B cell (primary cell): ENCODE results near the gene RNF135. TPM values are rescaled to one million over a fixed set of nuclear protein-coding genes. Genes with fewer than 3 reads are reported as not detected.

Source experiments
- ATAC-seq: fragments of 200-7000 bp; cut with Tn5 transposase; one replicate; pipeline ENCODE4 v1.10.0; 2021; ENCODE audit warnings: low read depth, mild to moderate bottlenecking, moderate number of reproducible peaks, moderate library complexity
- CTCF ChIA-PET: fragments of 350-600 bp; sonication (Branson Sonifier 250); formaldehyde crosslinking; loops from one replicate; lab custom pipeline; 2021; ENCODE audit warnings: antibody characterized with exemption, inconsistent platforms; lab: Charles Lee
- POLR2A ChIA-PET: fragments of 350-600 bp; sonication (Branson Sonifier 250); formaldehyde crosslinking; loops from one replicate; lab custom pipeline; 2021; ENCODE audit warnings: antibody characterized with exemption; lab: Charles Lee
- DNase-seq: peaks from one replicate; pipeline ENCODE4 v3.0.0; 2013
- H2AFZ ChIP-seq: 2 replicates; pipeline ENCODE4 v1.6.1; 2012; ENCODE audit warnings: mild to moderate bottlenecking, low read depth, low read length; ENCODE audit not compliant: insufficient read depth, poor library complexity, severe bottlenecking
- H3K27ac ChIP-seq, 2 donors: 1 replicate in 1 of 2; 2 replicates in 1 of 2; pipeline ENCODE4 v1.5.1; 2012 to 2013; ENCODE audit warnings: low read length in 2 of 2, mild to moderate bottlenecking in 2 of 2, moderate library complexity in 1 of 2
- H3K27me3 ChIP-seq, 4 experiments: fragments of 200-600 bp in 1 of 4; sonication (generic) in 1 of 4; replicated peaks in 1 of 4; 1 replicate in 2 of 4; 2 replicates in 2 of 4; pipeline versions ENCODE4 v1.6.1 to v1.7.0; 2013 to 2016; ENCODE audit warnings: low read length in 3 of 4, mild to moderate bottlenecking in 2 of 4, mixed read lengths in 1 of 4, moderate library complexity in 1 of 4; ENCODE audit not compliant: insufficient read depth in 4 of 4, control insufficient read depth in 3 of 4; ENCODE audit errors: control extremely low read depth in 1 of 4
- H3K36me3 ChIP-seq, 2 experiments: replicated peaks in 1 of 2; 1 replicate in 1 of 2; 2 replicates in 1 of 2; pipeline versions ENCODE4 v1.6.1 to v1.7.1; 2013; ENCODE audit warnings: low read length in 1 of 2; ENCODE audit not compliant: insufficient read depth in 2 of 2, control insufficient read depth in 1 of 2; ENCODE audit errors: control extremely low read depth in 1 of 2, extremely low read depth in 1 of 2
- H3K4me1 ChIP-seq, 2 donors: fragments of 200-600 bp in 1 of 2; sonication (generic) in 1 of 2; 1 replicate in 1 of 2; 2 replicates in 1 of 2; pipeline versions ENCODE4 v1.5.1 to v1.6.1; 2013 to 2017; ENCODE audit warnings: low read length in 2 of 2; ENCODE audit not compliant: control insufficient read depth in 2 of 2, insufficient read depth in 2 of 2
- H3K4me2 ChIP-seq: replicated peaks from 2 replicates; pipeline ENCODE3; 2012; ENCODE audit warnings: mild to moderate bottlenecking, low read depth, low read length; ENCODE audit not compliant: poor library complexity, severe bottlenecking
- H3K4me3 ChIP-seq, 5 experiments: fragments of 200-600 bp in 1 of 5; sonication (generic) in 1 of 5; 1 replicate in 3 of 5; 2 replicates in 2 of 5; pipeline versions ENCODE4 v1.5.1 to v1.7.0; 2011 to 2016; ENCODE audit warnings: low read length in 4 of 5, mild to moderate bottlenecking in 4 of 5, low read depth in 2 of 5, control low read depth in 1 of 5, moderate library complexity in 1 of 5; ENCODE audit not compliant: insufficient read depth in 1 of 5; ENCODE audit errors: control extremely low read depth in 1 of 5, extremely low read depth in 1 of 5
- H3K79me2 ChIP-seq: fragments of 200-600 bp; sonication (generic); one replicate; pipeline ENCODE4 v1.6.0; 2016; ENCODE audit warnings: low read length; ENCODE audit not compliant: control insufficient read depth, insufficient read depth
- H3K9ac ChIP-seq: fragments of 200-600 bp; sonication (generic); 2 replicates; pipeline ENCODE4 v1.6.1; 2017; ENCODE audit warnings: mild to moderate bottlenecking, low read length, moderate library complexity
- H3K9me3 ChIP-seq, 3 donors: one replicate each; pipeline versions ENCODE4 v1.6.1 to v1.7.1; 2013; ENCODE audit warnings: low read length in 2 of 3; ENCODE audit not compliant: control insufficient read depth in 2 of 3, insufficient read depth in 1 of 3; ENCODE audit errors: control extremely low read depth in 1 of 3
- H4K20me1 ChIP-seq: 2 replicates; pipeline ENCODE4 v1.6.0; 2012; ENCODE audit warnings: mild to moderate bottlenecking, low read length; ENCODE audit not compliant: insufficient read depth, control insufficient read depth, poor library complexity, severe bottlenecking
- H3K27ac Mint-ChIP-seq: one replicate; pipeline ENCODE4 v1.8.0; 2021; ENCODE audit warnings: mixed read lengths
- H3K27me3 Mint-ChIP-seq: one replicate; pipeline ENCODE4 v1.8.0; 2021; ENCODE audit warnings: mixed read lengths
- H3K4me1 Mint-ChIP-seq: one replicate; pipeline ENCODE4 v1.8.0; 2021; ENCODE audit warnings: mixed read lengths
- H3K4me3 Mint-ChIP-seq: one replicate; pipeline ENCODE4 v1.8.0; 2021; ENCODE audit warnings: mixed read lengths
- H3K9me3 Mint-ChIP-seq: one replicate; pipeline ENCODE4 v1.8.0; 2022; ENCODE audit warnings: mixed read lengths; ENCODE audit not compliant: insufficient read depth
- CTCF ChIP-seq: fragments of 200-600 bp; IDR thresholded peaks from one replicate; pipeline ENCODE4 v1.8.0; 2022; ENCODE audit warnings: antibody characterized with exemption, mild to moderate bottlenecking
- EZH2 ChIP-seq: IDR thresholded peaks from 2 replicates; pipeline ENCODE4 v1.6.1; 2012; ENCODE audit warnings: borderline replicate concordance, low read depth, mild to moderate bottlenecking, moderate library complexity, low read length; ENCODE audit not compliant: insufficient read depth, poor library complexity, severe bottlenecking
- WGBS: methylation state at CpG from one replicate; pipeline ENCODE4 v1.1.5; 2013; ENCODE audit warnings: missing lambda C conversion rate; ENCODE audit not compliant: insufficient coverage; 5-methylcytosine and 5-hydroxymethylcytosine counted together
- intact Hi-C: fragments of 100-400 bp; cut with micrococcal nuclease; formaldehyde crosslinking; loops from one replicate; pipeline ENCODE4 v1.10.0; 2022
- polyA plus RNA-seq: library from polyadenylated mRNA; depleted of rRNA; stranded (reverse); fragments of >200 nt; gene quantifications from 2 replicates; pipeline ENCODE4 v1.2.3, GENCODE V29; 2012
- total RNA-seq, 2 donors: library from RNA; stranded (reverse); fragments of 120-200 nt in 1 of 2; gene quantifications; 1 replicate in 1 of 2; 2 replicates in 1 of 2; pipeline versions ENCODE4 v1.2.3 to v1.2.4, GENCODE V29; 2013 to 2022

The RNF135 gene
- total and polyA plus RNA-seq, 2 donors (not counting 1 experiment from before 2014, with no cell fraction given), result 23.4 to 24.2 TPM

GRCh38 chr17:30939051-30939689, 31.7 kb upstream of the RNF135 start:
- peak overlapping the region; percentile 64 for H3K4me3 Mint-ChIP-seq
- H3K79me2 ChIP-seq, result peaks cover 11% of the 10 kb centered on the region
- H3K4me1 ChIP-seq, result peaks cover 7 to 12% of the 10 kb centered on the region in 2 donors
- peak overlapping the region in 2 of 5 experiments; percentile 30 to 50 for H3K4me3 ChIP-seq
- peak overlapping the region; percentile 15 for H3K9ac ChIP-seq
- POLR2A ChIA-PET, result interaction anchor here (0.6 to 1.5 kb wide), 7 partner anchors 13 to 950 kb away, joined by 3 to 7 read pairs (median 5); partner anchors contain the start of gene ADAP2
- ATAC-seq (peak; percentile 60), DNase-seq (peak; percentile 58)
- H4K20me1 ChIP-seq, result no peaks in the 10 kb centered on the region
- 68% methylated on average over 9 of the region's 13 CpGs for WGBS
- H3K9me3 ChIP-seq, result no peaks in the 10 kb centered on the region
- H3K4me2 ChIP-seq, result peak overlapping the region; percentile 62
- H3K36me3 ChIP-seq, result peaks cover 0 to 7% of the 10 kb centered on the region in 2 experiments
- H3K9me3 Mint-ChIP-seq, result no peaks in the 10 kb centered on the region
- no peaks in the 10 kb centered on the region for H3K27me3 ChIP-seq
- no peaks in the 10 kb centered on the region for H3K27me3 Mint-ChIP-seq
- H2AFZ ChIP-seq, result peak overlapping the region; percentile 76
- TF ChIP-seq CTCF, result no peak
- TF ChIP-seq EZH2, result no peak
- peaks cover 12% of the 10 kb centered on the region for H3K4me1 Mint-ChIP-seq
- CTCF ChIA-PET, result interaction anchor here (0.5 to 2.0 kb wide), 4 partner anchors 18 to 595 kb away, joined by 3 to 5 read pairs (median 3); partner anchors contain the start of gene RNF135
- peak overlapping the region; percentile 66 to 79 for H3K27ac ChIP-seq
- intact Hi-C loops, result loop anchor here (2.0 kb wide), 2 partner anchors 16 to 32 kb away; partner anchors contain the start of gene RNF135
- peak overlapping the region; percentile 89 for H3K27ac Mint-ChIP-seq
